Fibroblast of lung (primary cell): ENCODE measurements around the gene ARL4A. TPM values are rescaled to one million over a fixed set of nuclear protein-coding genes. Genes with fewer than 3 reads are reported as not detected.

Source experiments
- DNase-seq, 2 donors: peaks; one replicate each; pipeline versions ENCODE4 v3.0.0 to v3.0.0-alpha.2; 2010; ENCODE audit warnings: low read depth in 2 of 2
- H2AFZ ChIP-seq: 2 replicates; pipeline ENCODE4 v1.5.1; 2012; ENCODE audit warnings: low read length, control low read depth, inconsistent platforms
- H3K27ac ChIP-seq: 2 replicates; pipeline ENCODE4 v1.5.1; 2011; ENCODE audit warnings: low read length, control low read depth; ENCODE audit not compliant: insufficient read depth
- H3K27me3 ChIP-seq: 2 replicates; pipeline ENCODE4 v1.5.1; 2011; ENCODE audit warnings: mild to moderate bottlenecking, low read length; ENCODE audit not compliant: control insufficient read depth, insufficient read depth
- H3K36me3 ChIP-seq: 2 replicates; pipeline ENCODE4 v1.5.1; 2011; ENCODE audit warnings: low read length; ENCODE audit not compliant: control insufficient read depth, insufficient read depth
- H3K4me1 ChIP-seq: 2 replicates; pipeline ENCODE4 v1.5.1; 2011; ENCODE audit warnings: low read length; ENCODE audit not compliant: control insufficient read depth, insufficient read depth; ENCODE audit errors: extremely low read depth
- H3K4me2 ChIP-seq: 2 replicates; pipeline ENCODE4 v1.5.1; 2011; ENCODE audit warnings: low read length, control low read depth; ENCODE audit not compliant: insufficient read depth; ENCODE audit errors: extremely low read depth
- H3K4me3 ChIP-seq, 4 experiments: fragments of 200-600 bp in 1 of 4; sonication (generic) in 1 of 4; replicated peaks in 1 of 4; 2 replicates each; pipeline ENCODE4 v1.5.1; 2011 to 2016; ENCODE audit warnings: low read length in 4 of 4, low read depth in 3 of 4, mild to moderate bottlenecking in 3 of 4, control low read depth in 2 of 4, inconsistent platforms in 1 of 4, mixed read lengths in 1 of 4; ENCODE audit not compliant: insufficient read depth in 1 of 4; ENCODE audit errors: control extremely low read depth in 1 of 4
- H3K79me2 ChIP-seq: 2 replicates; pipeline ENCODE4 v1.5.1; 2012; ENCODE audit warnings: mild to moderate bottlenecking, low read length, inconsistent platforms; ENCODE audit not compliant: control insufficient read depth, insufficient read depth
- H3K9ac ChIP-seq: 2 replicates; pipeline ENCODE4 v1.5.1; 2011; ENCODE audit warnings: mild to moderate bottlenecking, low read length, control low read depth; ENCODE audit not compliant: insufficient read depth
- H3K9me3 ChIP-seq: 2 replicates; pipeline ENCODE4 v1.5.1; 2012; ENCODE audit warnings: low read depth, low read length; ENCODE audit not compliant: control insufficient read depth, insufficient read depth
- H4K20me1 ChIP-seq: 2 replicates; pipeline ENCODE4 v1.5.1; 2011; ENCODE audit warnings: low read length; ENCODE audit not compliant: control insufficient read depth, insufficient read depth; ENCODE audit errors: extremely low read depth
- CTCF ChIP-seq, 2 donors: IDR thresholded peaks in 1 of 2; conservative IDR thresholded peaks in 1 of 2; 1 replicate in 1 of 2; 2 replicates in 1 of 2; pipeline ENCODE4 v1.5.1; 2011 to 2012; ENCODE audit warnings: low read length in 2 of 2, control low read depth in 1 of 2, inconsistent platforms in 1 of 2, low read depth in 1 of 2, mild to moderate bottlenecking in 1 of 2
- EZH2 ChIP-seq: IDR thresholded peaks from 2 replicates; pipeline ENCODE4 v1.5.1; 2012; ENCODE audit warnings: low read length, control low read depth, mild to moderate bottlenecking; ENCODE audit errors: missing control alignments
- polyA plus RNA-seq, 2 donors: library from polyadenylated mRNA; depleted of rRNA in 1 of 2; stranded (reverse) in 1 of 2; unstranded in 1 of 2; fragments of >200 nt; gene quantifications; 2 replicates each; pipeline ENCODE4 v1.2.1, GENCODE V29; 2011 to 2012; ENCODE audit warnings: missing spikeins in 1 of 2
- total RNA-seq: library from RNA; depleted of rRNA; stranded (reverse); fragments of >200 nt; gene quantifications from 2 replicates; pipeline ENCODE4 v1.2.1, GENCODE V29; 2014

Gene ARL4A
- total and polyA plus RNA-seq, 2 donors (not counting 1 experiment from before 2014, with no cell fraction given) = 11.4 to 37.0 TPM

- Histone ChIP-seq H3K4me1 (peaks cover 9% of the 10 kb centered on the region), H3K79me2 (no peaks in the 10 kb centered on the region), H3K9me3 (no peaks in the 10 kb centered on the region), H3K4me2 (no peak overlapping the region), H3K4me3 (no peak overlapping the region), H4K20me1 (no peaks in the 10 kb centered on the region), H3K36me3 (no peaks in the 10 kb centered on the region), H3K27ac (no peak overlapping the region), H2AFZ (peak overlapping the region; percentile 64), H3K27me3 (no peaks in the 10 kb centered on the region), H3K9ac (no peak overlapping the region)
- TF ChIP-seq CTCF (conservative IDR thresholded peaks at IDR 0.05 in 1 of 2, IDR thresholded peaks at IDR 0.05 in 1 of 2; ENCODE audit: low read depth in 1 of 2, low read length in 2 of 2) (no peak), EZH2 (no peak)
- DNase-seq = peak in 1 of 2 donors; percentile 38
These were observed 28.8 kb downstream of the ARL4A start for GRCh38 chr7:12716134-12716681.

GRCh38 chr7:12716722-12717121 is 29.3 kb downstream of the ARL4A start:
- Histone ChIP-seq H3K4me3 (no peak overlapping the region), H3K27me3 (no peaks in the 10 kb centered on the region), H3K4me1 (peaks cover 9% of the 10 kb centered on the region), H3K79me2 (no peaks in the 10 kb centered on the region), H3K9me3 (no peaks in the 10 kb centered on the region), H2AFZ (no peak overlapping the region), H3K27ac (no peak overlapping the region), H3K9ac (no peak overlapping the region), H3K36me3 (no peaks in the 10 kb centered on the region), H4K20me1 (no peaks in the 10 kb centered on the region), H3K4me2 (no peak overlapping the region)
- no peak for DNase-seq
- TF ChIP-seq CTCF (conservative IDR thresholded peaks at IDR 0.05 in 1 of 2, IDR thresholded peaks at IDR 0.05 in 1 of 2; ENCODE audit: low read depth in 1 of 2, low read length in 2 of 2) = no peak
- no peak for TF ChIP-seq EZH2

DNA sequence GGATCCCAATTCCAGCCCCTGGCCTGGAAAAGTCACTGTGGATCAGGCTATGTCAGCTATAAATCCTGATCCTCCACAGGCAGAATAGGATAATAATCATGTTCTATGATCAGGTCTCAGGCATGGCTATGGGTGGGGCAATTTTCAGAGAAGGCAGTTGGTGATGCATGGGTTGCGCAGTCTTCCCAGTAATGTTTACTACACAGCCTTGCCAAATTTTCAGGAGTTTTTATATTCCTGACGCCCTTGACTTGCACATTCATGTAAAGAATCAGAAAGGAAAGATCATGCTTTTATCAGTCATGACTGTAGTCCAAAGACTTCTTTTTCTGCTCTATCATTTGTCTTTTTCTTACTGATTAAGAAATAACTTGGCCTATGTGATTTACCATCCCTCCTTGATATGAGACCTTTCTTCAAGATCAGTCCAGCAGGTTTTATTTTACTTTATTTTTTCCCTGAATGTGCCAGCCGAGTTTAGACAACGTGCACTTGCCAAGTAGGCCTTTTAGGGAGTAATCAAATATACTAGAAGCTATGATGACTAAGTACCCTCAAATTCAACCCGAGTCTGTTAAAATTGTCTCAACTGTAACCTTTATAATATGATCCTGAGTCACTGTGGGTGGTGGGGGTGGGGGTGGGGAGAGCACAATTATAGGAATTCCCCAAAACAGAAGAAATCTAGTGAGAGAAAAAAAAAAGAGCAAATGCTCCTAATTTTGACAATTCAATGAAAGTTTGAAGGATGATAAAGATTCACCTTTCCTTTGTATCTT is 31.9 kb downstream of the ARL4A start:
- peak overlapping the region; percentile 50 for H3K27ac ChIP-seq
- DNase-seq = peak; percentile 86 to 89
- H3K4me1 ChIP-seq = peaks cover 9% of the 10 kb centered on the region
- no peak for TF ChIP-seq CTCF (conservative IDR thresholded peaks at IDR 0.05 in 1 of 2, IDR thresholded peaks at IDR 0.05 in 1 of 2; ENCODE audit: low read depth in 1 of 2, low read length in 2 of 2)
- TF ChIP-seq EZH2 = no peak
- H3K36me3 ChIP-seq = no peaks in the 10 kb centered on the region
- H3K9me3 ChIP-seq = no peaks in the 10 kb centered on the region
- H4K20me1 ChIP-seq = no peaks in the 10 kb centered on the region
- no peaks in the 10 kb centered on the region for H3K27me3 ChIP-seq
- H3K9ac ChIP-seq = peak overlapping the region; percentile 10
- peak overlapping the region; percentile 54 for H3K4me2 ChIP-seq
- H2AFZ ChIP-seq = peak overlapping the region; percentile 58
- no peak overlapping the region for H3K4me3 ChIP-seq
- no peaks in the 10 kb centered on the region for H3K79me2 ChIP-seq
